AG04449 (cell line): ENCODE results near the gene TMEM270.

Experiments
- CTCF ChIA-PET: fragments of 350-600 bp; formaldehyde crosslinking; extraction: SDS; loops from one replicate; lab custom pipeline; 2021; ENCODE audit warnings: antibody characterized with exemption; lab: Yijun Ruan, JAX
- POLR2A ChIA-PET: fragments of 400-600, 350-600 bp; formaldehyde crosslinking; extraction: SDS; loops from one replicate; lab custom pipeline; 2020; ENCODE audit warnings: antibody characterized with exemption, inconsistent platforms; lab: Yijun Ruan, JAX
- DNase-seq: peaks from one replicate; pipeline ENCODE4 v3.0.0-alpha.2; 2010; ENCODE audit warnings: low read depth, low spot score
- H3K4me3 ChIP-seq: 2 replicates; pipeline ENCODE4 v1.5.1; 2011; ENCODE audit warnings: low read depth, mild to moderate bottlenecking, control low read depth, low read length
- CTCF ChIP-seq: IDR thresholded peaks from one replicate; pipeline ENCODE4 v1.5.1; 2011; ENCODE audit warnings: mild to moderate bottlenecking, moderate library complexity, low read length, control low read depth, inconsistent platforms; ENCODE audit not compliant: insufficient read depth; ENCODE audit errors: missing control alignments

Gene TMEM270

GRCh38 chr7:73909051-73909941 lies 48.3 kb downstream of the TMEM270 start:
- no peak for TF ChIP-seq CTCF
- POLR2A ChIA-PET, result no interaction called here
- CTCF ChIA-PET, result interaction anchor here (0.8 to 1.2 kb wide), 2 partner anchors 13 to 118 kb away, joined by 3 to 5 read pairs; no protein-coding TSS in a partner anchor
- no peak for DNase-seq
- no peak overlapping the region for H3K4me3 ChIP-seq

GRCh38 chr7:73909996-73910395 lies 49.0 kb downstream of the TMEM270 start:
- CTCF ChIA-PET, result interaction anchor here (0.8 to 1.2 kb wide), 2 partner anchors 14 to 117 kb away, joined by 3 to 5 read pairs; no protein-coding TSS in a partner anchor
- POLR2A ChIA-PET, result no interaction called here
- H3K4me3 ChIP-seq, result no peak overlapping the region
- no peak for DNase-seq
- no peak for TF ChIP-seq CTCF

- ChIA-PET POLR2A (no interaction called here), CTCF (interaction anchor here (1.8 kb wide), 1 partner anchor 12 kb away, joined by 6 read pairs; no protein-coding TSS in a partner anchor)
- TF ChIP-seq CTCF, result no peak
- H3K4me3 ChIP-seq, result no peak overlapping the region
- DNase-seq, result no peak
Measured at GRCh38 chr7:73912223-73912622, 51.3 kb downstream of the TMEM270 start.
